ENCODE measurements around the gene ALKBH8.
"Not testable (repeated sequence)": the region's sequence is repeated elsewhere in the genome, so short reads cannot be mapped to it uniquely, and the experiment has no call there.

Gene ALKBH8

DNA sequence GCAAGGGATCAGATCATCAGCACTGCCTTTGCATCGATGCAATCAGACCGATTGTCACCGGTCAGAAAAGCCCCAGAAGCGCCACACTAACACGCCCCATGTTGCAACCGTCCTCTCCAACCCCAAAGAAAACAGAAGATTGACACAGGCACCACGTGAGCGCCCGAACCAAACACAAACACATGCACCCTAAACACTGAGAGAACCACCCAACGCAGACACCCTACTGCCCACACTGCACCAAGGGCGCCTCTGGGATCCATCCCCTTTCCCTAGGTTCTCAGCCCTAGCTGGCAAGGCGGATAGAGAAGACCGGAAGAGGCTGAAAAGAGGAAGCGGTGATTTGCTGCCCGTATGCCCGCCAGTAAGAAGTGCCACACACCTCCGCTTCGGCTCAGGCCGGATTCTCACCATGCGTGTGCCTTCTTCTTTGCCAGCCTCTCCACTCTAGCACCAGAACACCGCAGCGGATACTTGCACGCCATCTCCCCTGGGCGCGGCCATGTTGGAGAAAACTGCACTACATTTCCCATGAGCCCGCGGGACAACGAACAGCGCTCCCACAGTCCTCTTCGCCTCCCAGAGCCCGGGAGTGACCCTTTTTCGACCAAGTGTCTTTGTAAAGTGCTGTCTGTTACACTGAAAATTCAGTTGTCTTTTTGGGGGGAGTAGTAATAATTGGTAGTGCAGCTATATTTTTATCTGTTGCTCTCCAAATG, at the start of gene ALKBH8:
TSS of gene ALKBH8 (minus strand) at position 517 of the 719 bp plus-strand sequence. CDS start 4,842 bp downstream, outside the sequence.
- DNase-seq, result peak; percentile 78

DNA sequence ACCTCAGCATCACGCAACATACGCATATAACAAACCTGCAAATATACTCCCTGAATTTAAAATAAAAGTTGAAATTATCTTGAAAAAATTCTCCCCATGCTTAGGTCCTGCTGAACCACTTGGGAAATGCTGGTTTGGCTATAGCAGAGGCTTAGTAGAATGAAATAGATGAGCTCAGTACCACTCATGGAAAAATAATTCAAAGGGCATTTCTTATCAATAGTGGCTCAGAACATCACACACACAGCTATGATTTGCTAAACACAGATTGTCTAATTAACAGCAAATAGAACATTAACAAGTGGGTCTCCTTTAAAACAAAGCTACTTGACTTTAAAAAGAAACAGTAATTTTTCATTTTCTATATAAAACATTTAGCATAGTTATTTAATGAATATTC, 46.9 kb upstream of the ALKBH8 start:
- no peak for DNase-seq

- DNase-seq, result no peak
Observed at GRCh38 chr11:107609400-107610218, 44.1 kb upstream of the ALKBH8 start.

- no peak for DNase-seq
Observed at GRCh38 chr11:107608809-107609208, 43.3 kb upstream of the ALKBH8 start.

DNA sequence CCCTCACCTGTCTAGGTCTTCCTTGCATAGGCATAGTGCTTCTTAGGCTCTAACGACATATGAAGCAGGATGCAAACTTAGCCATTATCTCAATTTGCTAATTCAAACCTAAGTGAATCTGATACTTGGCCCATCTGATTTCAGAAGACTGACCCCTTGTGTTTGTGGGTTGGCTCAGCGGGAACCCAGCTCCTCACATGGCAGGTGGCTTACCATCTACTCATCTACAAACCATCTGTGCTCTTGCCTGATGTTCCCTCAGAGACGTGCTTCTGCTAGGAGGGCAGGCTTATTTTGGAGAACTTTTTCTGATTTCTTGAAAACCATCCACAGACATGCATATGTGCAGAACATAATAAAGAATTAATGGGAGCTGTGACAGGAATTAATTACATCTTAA, 40.6 kb upstream of the ALKBH8 start:
- DNase-seq, result peak; percentile 32

GRCh38 chr11:107605061-107606006, 39.8 kb upstream of the ALKBH8 start:
- DNase-seq, result no peak

GRCh38 chr11:107598225-107599139, 32.9 kb upstream of the ALKBH8 start:
- DNase-seq, result peak; percentile 40

- DNase-seq, result no peak
Observed at GRCh38 chr11:107594736-107595135, 29.2 kb upstream of the ALKBH8 start.

- DNase-seq, result no peak
Observed at GRCh38 chr11:107593951-107594350, 28.4 kb upstream of the ALKBH8 start.

- DNase-seq, result no peak
Observed at GRCh38 chr11:107592813-107593212, 27.3 kb upstream of the ALKBH8 start.

DNA sequence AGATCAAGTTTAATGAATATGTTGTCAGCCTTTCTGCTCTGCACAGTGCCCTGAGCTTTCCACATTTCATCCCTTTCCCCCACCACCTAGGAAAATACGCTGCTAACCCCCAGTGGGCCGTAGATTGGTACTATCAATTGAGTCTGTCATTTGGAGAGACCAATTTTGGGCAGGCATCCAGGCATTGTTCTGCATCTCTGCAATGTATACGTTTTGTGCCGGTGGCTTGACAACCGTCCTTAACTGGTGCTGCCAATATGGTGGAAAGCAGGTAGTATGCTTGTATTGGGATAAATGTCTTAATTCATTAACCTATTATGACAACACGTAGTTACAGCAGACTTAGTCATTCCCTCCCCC, 26.7 kb upstream of the ALKBH8 start:
- no peak for DNase-seq

DNA sequence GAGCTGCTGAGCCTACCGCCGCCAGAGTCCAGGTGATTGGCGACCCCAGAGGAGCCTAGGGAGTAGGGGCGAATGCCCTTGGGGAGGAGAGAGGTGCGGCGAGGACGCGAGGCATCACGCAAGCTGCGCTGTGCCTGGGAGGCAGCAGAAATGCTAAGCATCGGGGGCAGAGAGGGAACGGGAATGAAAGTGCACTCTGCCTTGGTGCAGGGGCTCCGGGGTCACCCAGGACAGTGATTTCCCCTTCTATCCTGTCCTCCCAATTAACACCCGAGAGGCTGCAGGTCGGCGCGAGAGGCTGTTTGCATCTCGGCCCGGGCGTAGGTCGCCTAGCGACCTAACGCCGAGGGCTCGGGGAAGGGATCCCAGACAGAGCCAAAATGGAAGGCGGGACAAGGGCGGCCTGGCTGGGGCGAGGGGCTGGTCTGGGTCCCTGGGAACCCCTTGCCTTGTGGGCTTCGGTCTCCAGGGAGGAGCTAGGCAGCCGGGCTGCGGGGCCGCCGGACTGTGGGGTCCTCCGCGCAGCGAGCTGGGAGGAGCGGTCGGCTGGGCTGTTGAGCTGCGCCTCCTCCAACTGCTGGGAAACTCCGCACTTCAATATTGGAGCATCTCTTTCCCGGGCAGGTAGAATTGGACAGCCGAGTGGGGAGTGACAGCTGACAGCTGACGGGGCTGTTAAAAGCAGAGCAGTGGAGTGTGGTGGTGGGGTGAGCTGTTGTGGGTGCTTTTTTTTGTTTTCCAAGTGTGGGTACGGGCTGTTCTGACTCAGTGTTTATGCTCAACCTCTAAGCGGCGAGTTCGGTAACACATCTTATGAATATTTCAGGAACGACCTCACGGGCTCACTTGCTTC, 26.1 kb upstream of the ALKBH8 start:
- peak; percentile 67 for DNase-seq

GRCh38 chr11:107590460-107591377, 25.2 kb upstream of the ALKBH8 start, which contains the start of gene ELMOD1:
TSS of gene ELMOD1 (plus strand) at chr11:107591147. CDS start at chr11:107618190, 27,043 bp downstream.
- DNase-seq, result peak; percentile 67

DNA sequence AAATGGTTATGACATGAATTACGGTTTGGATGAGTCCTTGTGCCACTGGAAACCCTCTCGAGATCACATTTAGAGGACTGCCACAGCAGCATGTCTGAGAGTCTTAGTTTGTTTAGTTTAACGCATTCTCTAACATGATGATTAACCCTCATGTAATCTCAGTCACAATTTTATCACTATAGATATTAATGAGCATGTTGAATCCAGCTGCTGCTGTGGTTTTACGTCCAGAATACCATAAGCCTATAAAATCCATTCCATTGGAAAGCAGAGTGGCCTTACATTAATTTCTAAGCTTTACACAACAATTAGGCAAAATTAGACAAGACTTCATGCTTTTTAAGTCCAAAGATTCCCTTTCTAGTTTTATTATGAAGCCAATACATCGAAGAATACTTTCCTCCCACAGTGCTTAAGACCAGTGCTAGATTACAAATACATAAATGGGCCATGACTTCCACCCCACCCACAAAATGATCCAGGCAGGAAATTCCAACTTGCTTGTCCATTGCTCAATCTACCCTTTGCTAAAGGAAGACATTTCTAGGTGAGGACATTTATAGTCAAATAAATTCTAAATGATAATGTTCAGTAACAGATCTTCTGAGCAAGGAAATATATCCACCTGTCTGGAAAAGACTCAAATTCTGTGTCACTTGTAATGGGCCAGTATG, 21.9 kb upstream of the ALKBH8 start:
- DNase-seq, result no peak

GRCh38 chr11:107583629-107584195, 18.2 kb upstream of the ALKBH8 start:
- no peak for DNase-seq

GRCh38 chr11:107581147-107581546, 15.6 kb upstream of the ALKBH8 start:
- no peak for DNase-seq

DNA sequence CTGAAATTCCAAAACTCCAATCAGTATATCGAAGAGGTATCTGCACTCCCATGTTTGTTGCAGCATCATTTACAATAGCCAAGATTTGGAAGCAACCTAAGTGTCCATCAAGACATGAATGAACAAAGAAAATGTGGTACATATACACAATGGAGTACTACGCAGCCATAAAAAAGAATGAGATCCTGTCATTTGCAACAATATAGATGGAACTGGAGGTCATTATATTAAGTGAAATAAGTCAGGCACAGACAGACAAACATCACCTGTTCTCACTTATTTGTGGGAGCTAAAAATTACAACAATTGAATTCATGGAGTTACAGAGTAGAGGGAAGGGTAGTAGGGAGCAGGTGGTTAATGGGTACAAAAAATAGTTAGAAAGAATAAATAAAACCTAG, 13.6 kb upstream of the ALKBH8 start:
- not testable (repeated sequence) for DNase-seq

- no peak for DNase-seq
Observed at GRCh38 chr11:107577346-107577711, 11.8 kb upstream of the ALKBH8 start.
